Kidney (tissue), 14 donors: Measurements from ENCODE around the gene C1GALT1C1. TPM values are rescaled to one million over a fixed set of nuclear protein-coding genes. Genes with fewer than 3 reads are reported as not detected.
"Not testable (repeated sequence)": the region's sequence is repeated elsewhere in the genome, so short reads cannot be mapped to it uniquely, and the experiment has no call there.

Experiments used
- DNase-seq, 5 donors: peaks; one replicate each; pipeline ENCODE4 v3.0.0-alpha.2; 2013 to 2020
- FAIRE-seq: peaks from 2 replicates; lab custom pipeline; 2012; peaks lifted over from hg19 to GRCh38; lab: Jason Lieb, UNC
- H3K27ac ChIP-seq, 2 donors: one replicate each; pipeline ENCODE4 v1.7.0; 2013; ENCODE audit warnings: low read depth in 2 of 2, low read length in 2 of 2, inconsistent platforms in 1 of 2
- H3K27me3 ChIP-seq: one replicate; pipeline ENCODE4 v1.7.1; 2013; ENCODE audit warnings: low read length, inconsistent platforms; ENCODE audit not compliant: control insufficient read depth, insufficient read depth
- H3K36me3 ChIP-seq, 3 donors: one replicate each; pipeline versions ENCODE4 v1.7.0 to v1.7.1; 2013; ENCODE audit warnings: low read length in 3 of 3, control low read depth in 1 of 3, inconsistent platforms in 1 of 3; ENCODE audit not compliant: insufficient read depth in 3 of 3, control insufficient read depth in 2 of 3
- H3K4me1 ChIP-seq, 3 donors: one replicate each; pipeline versions ENCODE4 v1.7.0 to v1.7.1; 2013; ENCODE audit warnings: low read length in 3 of 3, inconsistent platforms in 1 of 3, low read depth in 1 of 3; ENCODE audit not compliant: control insufficient read depth in 2 of 3, insufficient read depth in 2 of 3
- H3K4me3 ChIP-seq, 3 donors: one replicate each; pipeline versions ENCODE4 v1.7.0 to v1.8.1; 2013; ENCODE audit warnings: low read length in 3 of 3, control low read depth in 1 of 3, inconsistent platforms in 1 of 3
- H3K9ac ChIP-seq, 3 donors: one replicate each; pipeline versions ENCODE4 v1.7.0 to v1.7.1; 2013; ENCODE audit warnings: low read length in 3 of 3, control low read depth in 1 of 3, inconsistent platforms in 1 of 3
- H3K9me3 ChIP-seq, 3 donors: one replicate each; pipeline versions ENCODE4 v1.7.0 to v1.7.1; 2013; ENCODE audit warnings: low read length in 3 of 3, control low read depth in 1 of 3, inconsistent platforms in 1 of 3; ENCODE audit not compliant: control insufficient read depth in 2 of 3, insufficient read depth in 1 of 3
- intact Hi-C: fragments of 100-400 bp; cut with DNase I; formaldehyde crosslinking; loops from one replicate; pipeline ENCODE4 v1.11.1; 2022
- polyA plus RNA-seq: library from polyadenylated mRNA; stranded (reverse); fragments of 350-450 nt; fragmentation: Illumina TruSeq; extraction: RNeasy Lipid Tissue Mini Kit (QIAGEN cat#74804); gene quantifications from one replicate; pipeline ENCODE4 v1.2.3, GENCODE V29; 2014; ENCODE audit warnings: low read depth, low replicate concordance; ENCODE audit not compliant: insufficient read depth
- total RNA-seq: library from RNA; stranded (reverse); fragmentation: NEBNext Ultra II Directional; extraction: Animal tissue kit (Norgen Biotek cat#: 25700); gene quantifications from one replicate; pipeline ENCODE4 v1.2.1, GENCODE V29; 2021
- TF ChIP-seq, protein P1 (sequence below): IDR thresholded peaks from 3 replicates; pipeline ENCODE4 v1.5.1; 2012; ENCODE audit warnings: mild to moderate bottlenecking, moderate library complexity, borderline replicate concordance; ENCODE audit not compliant: insufficient read depth; ENCODE audit errors: extremely low read depth
- donor health status: control.
- donor health status: control.
- donor health status: control.
- donor health status: control.
- donor health status: control.
- donor health status: DM: yes; HTN: yes; CAD: no.
- donor health status: Normal renal cell carcinoma (clear cell type).

C1GALT1C1 gene
- total and polyA plus RNA-seq, 2 donors from 2014 or later, result 25.4 to 35.1 TPM

DNA sequence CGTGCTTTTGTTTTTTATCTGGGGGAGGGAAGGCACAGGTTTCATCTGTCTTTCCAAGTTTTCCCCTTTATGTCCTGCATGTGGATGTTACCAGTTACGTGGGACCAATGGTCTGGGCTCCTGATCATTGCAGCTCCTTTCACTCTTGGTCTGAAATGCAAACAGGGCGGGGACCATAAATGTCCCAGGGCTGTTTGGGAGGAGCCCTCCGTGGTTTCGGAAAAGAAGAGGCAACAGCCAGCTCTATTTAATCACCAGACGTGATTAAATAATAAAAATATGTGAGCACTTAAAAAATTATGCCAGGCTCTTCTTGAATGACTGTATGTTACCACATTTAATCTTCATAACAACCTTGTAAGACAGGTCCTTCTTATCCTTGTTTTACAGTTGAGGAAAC lies 30.8 kb upstream of the C1GALT1C1 start:
- Histone ChIP-seq H3K9ac (no peak overlapping the region), H3K27me3 (no peaks in the 10 kb centered on the region), H3K9me3 (no peaks in the 10 kb centered on the region), H3K36me3 (no peaks in the 10 kb centered on the region), H3K4me3 (no peak overlapping the region), H3K4me1 (no peaks in the 10 kb centered on the region), H3K27ac (no peak overlapping the region)
- DNase-seq (no peak), FAIRE-seq (no peak)
- intact Hi-C loops, result no loop called here
- TF ChIP-seq, protein P1, sequence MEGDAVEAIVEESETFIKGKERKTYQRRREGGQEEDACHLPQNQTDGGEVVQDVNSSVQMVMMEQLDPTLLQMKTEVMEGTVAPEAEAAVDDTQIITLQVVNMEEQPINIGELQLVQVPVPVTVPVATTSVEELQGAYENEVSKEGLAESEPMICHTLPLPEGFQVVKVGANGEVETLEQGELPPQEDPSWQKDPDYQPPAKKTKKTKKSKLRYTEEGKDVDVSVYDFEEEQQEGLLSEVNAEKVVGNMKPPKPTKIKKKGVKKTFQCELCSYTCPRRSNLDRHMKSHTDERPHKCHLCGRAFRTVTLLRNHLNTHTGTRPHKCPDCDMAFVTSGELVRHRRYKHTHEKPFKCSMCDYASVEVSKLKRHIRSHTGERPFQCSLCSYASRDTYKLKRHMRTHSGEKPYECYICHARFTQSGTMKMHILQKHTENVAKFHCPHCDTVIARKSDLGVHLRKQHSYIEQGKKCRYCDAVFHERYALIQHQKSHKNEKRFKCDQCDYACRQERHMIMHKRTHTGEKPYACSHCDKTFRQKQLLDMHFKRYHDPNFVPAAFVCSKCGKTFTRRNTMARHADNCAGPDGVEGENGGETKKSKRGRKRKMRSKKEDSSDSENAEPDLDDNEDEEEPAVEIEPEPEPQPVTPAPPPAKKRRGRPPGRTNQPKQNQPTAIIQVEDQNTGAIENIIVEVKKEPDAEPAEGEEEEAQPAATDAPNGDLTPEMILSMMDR, result no peak

DNA sequence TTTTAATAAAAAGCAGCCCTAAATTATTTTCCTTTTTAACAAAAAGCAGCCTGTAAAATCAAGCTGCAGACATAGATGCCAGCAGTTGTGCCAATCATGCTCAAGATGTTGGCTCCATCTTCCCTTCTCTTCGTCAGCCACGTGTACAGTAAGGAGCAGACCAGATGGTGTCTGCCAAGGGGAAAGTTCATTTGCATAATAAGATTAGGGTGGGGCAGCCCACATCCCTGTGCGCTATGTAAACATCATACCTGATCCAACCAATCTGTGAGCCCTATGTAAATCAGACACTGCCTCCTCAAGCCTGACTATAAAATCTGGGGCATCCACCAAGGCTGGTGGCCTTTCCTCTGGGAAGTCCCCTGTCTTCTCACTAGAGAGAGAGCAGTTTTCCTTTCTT lies 23.1 kb upstream of the C1GALT1C1 start:
- intact Hi-C loops, result no loop called here
- no peak overlapping the region for H3K27ac ChIP-seq
- no peaks in the 10 kb centered on the region for H3K36me3 ChIP-seq
- no peak overlapping the region for H3K9ac ChIP-seq
- no peaks in the 10 kb centered on the region for H3K4me1 ChIP-seq
- H3K27me3 ChIP-seq, result no peaks in the 10 kb centered on the region
- H3K9me3 ChIP-seq, result no peaks in the 10 kb centered on the region
- H3K4me3 ChIP-seq, result no peak overlapping the region
- FAIRE-seq (no peak), DNase-seq (no peak)
- TF ChIP-seq, protein P1, result no peak

DNA sequence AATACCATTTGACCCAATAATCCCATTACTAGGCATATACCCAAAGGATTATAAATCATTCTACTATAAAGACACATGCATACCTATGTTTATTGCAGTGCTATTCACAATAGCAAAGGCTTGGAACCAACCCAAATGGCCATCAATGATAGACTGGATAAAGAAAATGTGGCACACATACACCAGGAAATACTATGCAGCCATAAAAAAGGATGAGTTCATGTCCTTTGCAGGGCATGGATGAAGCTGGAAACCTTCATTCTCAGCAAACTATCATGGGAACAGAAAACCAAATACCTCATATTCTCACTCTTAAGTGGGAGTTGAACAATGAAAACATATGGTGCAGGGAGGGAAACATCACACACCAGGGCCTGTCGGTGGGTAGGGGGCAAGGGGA lies 22.4 kb upstream of the C1GALT1C1 start:
- H3K27me3 ChIP-seq, H3K4me1 ChIP-seq, H3K27ac ChIP-seq, H3K36me3 ChIP-seq, H3K9me3 ChIP-seq, H3K4me3 ChIP-seq, intact Hi-C loops, FAIRE-seq, DNase-seq, H3K9ac ChIP-seq: not testable (repeated sequence)

DNA sequence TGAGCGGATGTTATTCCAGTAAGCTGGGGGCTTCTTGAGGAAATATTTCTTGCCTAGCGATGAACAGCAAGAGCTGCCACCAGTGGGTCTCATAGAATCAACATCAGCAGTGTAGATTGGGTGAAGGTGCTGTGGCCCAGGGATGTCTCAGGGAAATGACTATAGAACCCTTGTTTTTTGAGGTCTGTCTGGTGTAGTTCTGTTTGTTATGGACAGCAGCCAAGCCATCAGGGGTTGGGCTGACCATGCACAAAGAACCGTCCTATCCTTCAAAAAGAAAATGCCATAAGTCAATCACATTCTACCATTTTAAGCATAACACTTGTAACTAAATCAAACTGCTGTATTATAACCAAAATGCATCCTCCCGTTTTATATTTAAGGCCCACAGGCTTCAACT lies 17.3 kb upstream of the C1GALT1C1 start:
- intact Hi-C loops, result no loop called here
- no peaks in the 10 kb centered on the region for H3K36me3 ChIP-seq
- H3K4me3 ChIP-seq, result no peak overlapping the region
- H3K9ac ChIP-seq, result no peak overlapping the region
- DNase-seq, result no peak
- no peaks in the 10 kb centered on the region for H3K4me1 ChIP-seq
- no peaks in the 10 kb centered on the region for H3K9me3 ChIP-seq
- no peaks in the 10 kb centered on the region for H3K27me3 ChIP-seq
- TF ChIP-seq, protein P1, result no peak
- H3K27ac ChIP-seq, result no peak overlapping the region
- FAIRE-seq, result no peak
